ENCODE data around the gene KIF26A. TPM values are rescaled to one million over a fixed set of nuclear protein-coding genes. Genes with fewer than 3 reads are reported as not detected.
A peak's percentile ranks its signal among the peaks of the same experiment; 100 is the strongest.

The KIF26A gene
- total and polyA plus RNA-seq, 2 experiments from 2014 or later: 5.6 to 103 TPM

GRCh38 chr14:104150136-104151025 is 12.0 kb downstream of the KIF26A start:
- H3K79me2 ChIP-seq (replicated peaks; ENCODE audit: insufficient read depth): peaks cover 78% of the 10 kb centered on the region
- 0 out of 2 replicates have a peak, but pooled peaks cover 5% of the 10 kb centered on the region for H3F3A ChIP-seq (replicated peaks; ENCODE audit: low read depth)
- Mint-ChIP-seq H3K27me3 (ENCODE audit: insufficient read depth, low read depth, poor library complexity) (peaks cover 12% of the 10 kb centered on the region), H3K4me3 (no peak overlapping the region), H3K27ac (0 out of 2 replicates have a peak overlapping the region, but pooled peaks have one; percentile 52), H3K36me3 (ENCODE audit: low read depth) (no peaks in the 10 kb centered on the region), H3K4me1 (peaks cover 27% of the 10 kb centered on the region), H3K9me3 (no peaks in the 10 kb centered on the region)
- no peaks in the 10 kb centered on the region for H3K36me3 ChIP-seq (ENCODE audit: insufficient read depth)
- 0 out of 2 replicates have a peak overlapping the region, but pooled peaks have one; percentile 62 for H3K4me2 ChIP-seq
- 0 out of 2 replicates have a peak overlapping the region, but pooled peaks have one; percentile 50 for H3K27ac ChIP-seq (ENCODE audit: low read depth)
- H3K9me2 ChIP-seq (ENCODE audit: insufficient read depth): no peaks in the 10 kb centered on the region
- H2AFZ ChIP-seq: no peak overlapping the region
- TF ChIP-seq POLR2AphosphoS5 (IDR thresholded peaks at IDR 0.05; ENCODE audit: low read depth): no peak
- no peak for TF ChIP-seq ZNF331 (CRISPR knock-in tag; IDR thresholded peaks at IDR 0.05; ENCODE audit: low read depth)
- TF ChIP-seq CREB1 (CRISPR knock-in tag; IDR thresholded peaks at IDR 0.05; ENCODE audit: low read depth): no peak
- TF ChIP-seq CTCF (conservative IDR thresholded peaks at IDR 0.05; ENCODE audit: low read depth in 2 of 2): peak; percentile 10 to 54; a peak in 2 of 4 replicates
- TF ChIP-seq REST (IDR thresholded peaks at IDR 0.05; ENCODE audit: unreplicated experiment): no peak
- no peak for TF ChIP-seq JUNB (IDR thresholded peaks at IDR 0.05; ENCODE audit: unreplicated experiment)
- no peak for TF ChIP-seq NANOG (IDR thresholded peaks at IDR 0.05; ENCODE audit: borderline replicate concordance)
- TF ChIP-seq ZNF114 (CRISPR knock-in tag; IDR thresholded peaks at IDR 0.05): no peak
- H4K20me1 ChIP-seq (replicated peaks; ENCODE audit: insufficient read depth): no peaks in the 10 kb centered on the region
- H3K27me3 ChIP-seq (ENCODE audit: insufficient read depth): no peaks in the 10 kb centered on the region
- peak; percentile 83 for DNase-seq (ENCODE audit: low spot score)
- ATAC-seq: peak; percentile 39
- H3K4me1 ChIP-seq (ENCODE audit: insufficient read depth): peaks cover 21% of the 10 kb centered on the region
- no peak overlapping the region; the same call in 1 of the 2 replicates for H3K4me3 ChIP-seq

GRCh38 chr14:104151026-104151381 is 12.6 kb downstream of the KIF26A start:
- H4K20me1 ChIP-seq (replicated peaks; ENCODE audit: insufficient read depth): no peaks in the 10 kb centered on the region
- H3K4me1 ChIP-seq (ENCODE audit: insufficient read depth): peaks cover 21% of the 10 kb centered on the region
- Mint-ChIP-seq H3K27ac (no peak overlapping the region), H3K4me1 (peaks cover 24% of the 10 kb centered on the region), H3K27me3 (ENCODE audit: insufficient read depth, low read depth, poor library complexity) (peaks cover 12% of the 10 kb centered on the region), H3K36me3 (ENCODE audit: low read depth) (no peaks in the 10 kb centered on the region), H3K9me3 (no peaks in the 10 kb centered on the region), H3K4me3 (no peak overlapping the region)
- peaks cover 75% of the 10 kb centered on the region for H3K79me2 ChIP-seq (replicated peaks; ENCODE audit: insufficient read depth)
- H3K27me3 ChIP-seq (ENCODE audit: insufficient read depth): no peaks in the 10 kb centered on the region
- H3K27ac ChIP-seq (ENCODE audit: low read depth): no peak overlapping the region
- H3K4me2 ChIP-seq: no peak overlapping the region
- H3K9me2 ChIP-seq (ENCODE audit: insufficient read depth): no peaks in the 10 kb centered on the region
- DNase-seq (ENCODE audit: low spot score): no peak
- H3K4me3 ChIP-seq: no peak overlapping the region
- H2AFZ ChIP-seq: no peak overlapping the region
- H3K36me3 ChIP-seq (ENCODE audit: insufficient read depth): no peaks in the 10 kb centered on the region
- 0 out of 2 replicates have a peak, but pooled peaks cover 5% of the 10 kb centered on the region for H3F3A ChIP-seq (replicated peaks; ENCODE audit: low read depth)
- TF ChIP-seq ZNF114 (CRISPR knock-in tag; IDR thresholded peaks at IDR 0.05) (no peak), EZH2phosphoT487 (IDR thresholded peaks at IDR 0.05; ENCODE audit: unreplicated experiment) (no peak), JUNB (IDR thresholded peaks at IDR 0.05; ENCODE audit: unreplicated experiment) (no peak), REST (IDR thresholded peaks at IDR 0.05; ENCODE audit: unreplicated experiment) (no peak), POLR2AphosphoS5 (IDR thresholded peaks at IDR 0.05; ENCODE audit: low read depth) (no peak), CREB1 (CRISPR knock-in tag; IDR thresholded peaks at IDR 0.05; ENCODE audit: low read depth) (no peak), CTCF (conservative IDR thresholded peaks at IDR 0.05; ENCODE audit: low read depth in 2 of 2) (no peak)
- no peak for ATAC-seq
